ENCODE results near the gene PNRC2.

- TF ChIP-seq CTCF (IDR thresholded peaks at IDR 0.05) (no peak), EZH2 (IDR thresholded peaks at IDR 0.05) (no peak), EZH2phosphoT487 (IDR thresholded peaks at IDR 0.05) (no peak)
These were observed 44.7 kb upstream of the PNRC2 start for GRCh38 chr1:23914921-23915320.
